NCI-H748 treated with DMSO at 0.1 percent for 48 hours (cell line): ENCODE results near the gene MGAT5.

Experiments
- DNase-seq: peaks from one replicate; lab custom pipeline; 2025; lab: John Stamatoyannopoulos, UW

Gene MGAT5

GRCh38 chr2:134231301-134231964, 22.4 kb upstream of the MGAT5 start:
- DNase-seq, result no peak

- DNase-seq, result no peak
Observed at GRCh38 chr2:134231965-134232340, 21.9 kb upstream of the MGAT5 start.

GRCh38 chr2:134232461-134232860, 21.4 kb upstream of the MGAT5 start:
- DNase-seq, result no peak

DNA sequence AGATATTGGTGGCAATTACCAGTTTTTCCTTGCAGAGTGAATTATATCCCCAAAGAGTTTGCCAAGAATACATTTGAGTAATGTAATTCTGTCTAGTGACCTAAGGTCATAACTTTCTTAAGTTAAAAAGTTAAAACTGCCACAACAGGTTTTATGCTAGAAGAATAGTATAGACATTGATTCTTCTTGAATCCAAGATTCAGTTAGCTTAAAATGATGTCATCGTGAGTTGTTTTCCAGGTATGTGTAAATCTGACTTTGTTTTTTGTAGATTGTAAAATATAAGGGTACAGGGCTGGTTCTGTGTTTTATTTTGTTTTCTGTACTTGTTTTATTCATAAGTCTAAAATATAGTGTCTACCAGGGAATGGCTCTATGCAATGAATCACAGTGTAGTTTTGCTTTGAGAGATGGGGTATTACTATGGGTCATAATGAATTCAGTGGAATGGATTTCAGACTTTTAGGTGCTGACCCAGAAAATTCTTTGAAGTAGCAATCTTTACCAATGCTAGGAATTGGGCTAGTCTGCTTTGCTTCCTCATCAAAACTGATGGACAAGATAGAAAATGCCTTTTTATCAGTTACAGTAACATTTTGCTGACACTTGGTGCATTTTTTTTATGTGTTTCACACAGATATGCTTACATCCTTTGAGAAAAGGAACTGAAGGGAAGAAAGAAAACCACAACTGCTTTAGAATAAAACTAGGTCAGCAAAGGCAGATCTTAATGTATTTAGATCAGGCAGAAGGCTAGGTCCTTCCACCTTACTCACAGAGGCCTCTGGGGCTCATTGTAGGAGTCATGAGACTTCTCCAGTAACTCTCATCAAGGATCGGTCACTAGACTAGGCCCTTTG, 20.8 kb upstream of the MGAT5 start:
- no peak for DNase-seq

DNA sequence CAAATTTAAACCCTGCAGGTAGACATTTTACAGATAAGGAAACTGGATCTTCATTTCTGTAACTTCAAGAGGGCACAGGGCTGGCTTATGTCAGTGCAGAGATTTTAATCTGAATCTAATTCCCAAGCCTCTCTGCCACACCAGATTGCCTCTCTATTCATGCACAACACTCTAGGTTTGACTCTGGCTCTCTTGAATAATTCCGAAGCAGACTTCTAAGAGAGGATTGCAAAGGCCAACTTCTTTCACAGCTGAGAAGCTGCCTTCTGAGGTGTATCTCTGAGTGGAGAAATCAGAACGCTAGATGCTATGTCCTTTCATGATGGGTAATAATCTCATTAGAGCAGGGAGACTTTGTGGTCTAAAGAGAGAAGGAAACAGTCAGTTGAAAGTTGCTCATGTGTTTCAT, 20.1 kb upstream of the MGAT5 start:
- DNase-seq, result no peak

GRCh38 chr2:134234535-134234934, 19.3 kb upstream of the MGAT5 start:
- peak; percentile 35 for DNase-seq

DNA sequence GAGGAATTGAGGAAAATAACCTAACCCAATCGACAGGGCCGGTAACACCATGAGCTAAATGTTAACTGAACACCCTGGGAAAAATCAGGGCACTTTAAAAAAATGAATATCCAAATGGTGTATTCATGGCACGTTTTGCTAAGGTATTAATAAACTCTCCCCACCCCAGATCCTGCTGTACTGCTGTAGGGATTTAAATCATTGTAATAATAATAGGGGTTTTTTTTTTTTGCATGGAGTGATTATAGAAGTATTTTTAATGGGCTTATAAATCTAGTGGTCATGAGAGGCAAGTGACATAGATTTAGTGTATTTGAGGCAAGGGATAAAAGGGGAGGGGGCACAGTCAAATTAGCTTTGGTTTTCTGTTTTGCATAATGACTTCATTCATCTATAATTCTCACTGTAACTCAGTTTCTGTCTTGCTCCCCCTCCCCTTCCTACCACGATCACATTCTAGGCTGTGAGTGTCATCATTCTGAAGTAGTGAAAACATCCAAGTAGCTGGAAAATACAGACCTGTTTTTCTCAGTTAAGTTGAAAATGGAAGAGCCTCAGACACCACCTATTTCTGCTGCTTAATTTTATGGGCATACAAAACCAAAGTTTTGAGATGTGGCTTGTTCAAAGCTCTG, 18.2 kb upstream of the MGAT5 start:
- DNase-seq, result no peak

DNA sequence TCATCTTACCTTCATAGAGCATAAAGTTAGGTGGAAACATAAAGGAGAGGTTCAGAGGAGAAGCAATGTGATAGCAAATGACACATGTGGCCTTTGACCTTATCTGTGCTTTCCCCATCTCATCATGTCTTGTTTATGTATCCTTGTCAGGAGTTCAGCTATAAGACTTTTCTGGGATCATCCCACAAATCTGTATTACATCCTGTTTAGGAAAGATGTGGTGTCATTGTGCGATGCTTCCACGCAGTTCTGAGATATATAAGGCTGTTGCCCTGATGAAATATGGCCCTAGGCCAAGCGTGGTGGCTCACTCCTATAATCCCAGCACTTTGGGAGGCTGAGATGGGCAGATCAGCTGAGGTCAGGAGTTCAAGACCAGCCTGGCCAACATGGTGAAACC, 15.5 kb upstream of the MGAT5 start:
- DNase-seq, result no peak

- no peak for DNase-seq
Observed at GRCh38 chr2:134240061-134240460, 13.8 kb upstream of the MGAT5 start.

GRCh38 chr2:134241911-134242310, 12.0 kb upstream of the MGAT5 start:
- DNase-seq, result no peak

DNA sequence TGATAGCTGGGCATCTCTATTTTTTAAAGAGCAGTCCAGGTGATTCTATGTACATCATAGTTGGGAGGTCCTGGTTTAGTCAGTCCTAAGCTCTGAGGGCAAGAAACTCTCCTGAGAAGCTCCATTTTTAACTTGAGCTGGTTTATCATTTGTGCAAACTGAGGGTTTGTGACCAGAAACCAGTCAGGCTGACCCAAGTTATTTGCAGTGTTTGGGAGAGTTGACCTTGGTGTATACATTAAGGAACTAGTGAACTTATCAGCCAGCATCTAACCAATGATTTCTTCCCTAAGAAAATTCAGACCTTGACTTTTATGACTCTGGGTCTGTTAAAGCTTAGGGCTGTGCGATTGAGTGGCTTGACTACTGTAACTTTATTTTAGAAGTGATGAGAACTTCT, 10.6 kb upstream of the MGAT5 start:
- no peak for DNase-seq

GRCh38 chr2:134244086-134244485, 9.8 kb upstream of the MGAT5 start:
- DNase-seq, result no peak

GRCh38 chr2:134244587-134244986, 9.3 kb upstream of the MGAT5 start:
- DNase-seq, result no peak

DNA sequence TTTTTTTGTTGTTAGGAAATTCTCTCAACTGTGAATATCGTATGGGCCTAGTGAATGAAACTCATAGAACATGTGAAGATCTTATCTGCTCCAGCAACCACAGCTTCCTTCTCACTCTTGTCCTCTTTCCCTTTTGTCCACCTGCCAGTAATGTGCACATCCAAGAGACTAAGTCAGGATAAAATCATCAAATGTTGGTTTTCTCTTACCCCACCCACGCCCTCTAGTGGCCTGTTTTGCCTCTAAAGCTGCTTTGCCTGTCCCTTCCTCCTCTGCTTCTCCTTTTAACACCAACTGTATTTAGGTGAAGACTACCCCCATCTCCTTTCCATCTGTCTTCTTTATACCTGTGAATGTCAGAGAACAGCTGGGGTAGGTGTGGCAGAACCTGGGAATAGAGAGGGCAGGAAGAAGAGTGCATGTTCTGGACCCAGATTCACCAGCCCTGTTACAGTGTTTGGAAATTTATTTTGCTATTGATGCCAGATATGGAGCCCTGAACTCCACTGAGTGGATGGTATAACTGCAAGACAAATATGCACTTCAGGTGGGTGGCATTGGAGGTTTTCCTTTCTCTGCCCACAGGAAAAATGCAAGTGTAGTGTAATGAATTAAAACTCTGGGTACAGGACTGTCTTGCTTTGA, 8.4 kb upstream of the MGAT5 start:
- DNase-seq, result peak; percentile 30

- no peak for DNase-seq
Observed at GRCh38 chr2:134246154-134246874, 7.6 kb upstream of the MGAT5 start.

- DNase-seq, result no peak
Observed at GRCh38 chr2:134247679-134248078, 6.2 kb upstream of the MGAT5 start.

GRCh38 chr2:134248913-134249312, 5.0 kb upstream of the MGAT5 start:
- no peak for DNase-seq

- DNase-seq, result no peak
Observed at GRCh38 chr2:134249755-134250154, 4.1 kb upstream of the MGAT5 start.

DNA sequence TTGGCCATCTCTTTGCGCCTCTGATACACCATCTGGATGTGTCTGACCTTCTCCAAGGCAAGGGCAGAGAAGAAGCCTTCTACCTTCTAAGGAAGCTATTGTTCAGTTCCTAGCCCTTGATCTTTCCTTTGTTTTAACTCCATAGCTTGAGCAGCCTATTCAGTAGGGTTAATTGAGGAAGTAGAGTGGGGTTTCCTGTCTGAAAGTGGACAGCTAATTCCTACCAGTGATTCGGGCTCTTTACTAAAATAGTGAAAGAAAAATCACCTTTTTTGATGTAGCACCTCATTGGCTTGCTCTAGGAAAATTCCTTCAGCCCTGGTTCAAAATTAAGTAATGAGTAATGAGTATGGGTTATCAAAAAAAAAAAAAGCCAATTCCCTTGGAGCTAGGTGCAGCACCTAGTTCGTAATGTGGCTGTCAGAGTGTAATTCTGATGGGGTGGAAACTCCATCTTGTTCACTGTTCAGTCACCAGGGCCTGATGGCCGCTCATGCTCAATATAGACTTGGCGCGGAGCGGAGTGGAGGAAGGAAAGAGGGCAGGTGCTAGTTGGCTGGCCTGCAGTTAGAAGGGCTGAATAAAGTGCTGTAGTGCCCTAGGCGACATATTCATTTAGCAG, 2.9 kb upstream of the MGAT5 start:
- DNase-seq, result no peak

- DNase-seq, result peak; percentile 4
Observed at GRCh38 chr2:134252092-134252750, 1.7 kb upstream of the MGAT5 start.

DNA sequence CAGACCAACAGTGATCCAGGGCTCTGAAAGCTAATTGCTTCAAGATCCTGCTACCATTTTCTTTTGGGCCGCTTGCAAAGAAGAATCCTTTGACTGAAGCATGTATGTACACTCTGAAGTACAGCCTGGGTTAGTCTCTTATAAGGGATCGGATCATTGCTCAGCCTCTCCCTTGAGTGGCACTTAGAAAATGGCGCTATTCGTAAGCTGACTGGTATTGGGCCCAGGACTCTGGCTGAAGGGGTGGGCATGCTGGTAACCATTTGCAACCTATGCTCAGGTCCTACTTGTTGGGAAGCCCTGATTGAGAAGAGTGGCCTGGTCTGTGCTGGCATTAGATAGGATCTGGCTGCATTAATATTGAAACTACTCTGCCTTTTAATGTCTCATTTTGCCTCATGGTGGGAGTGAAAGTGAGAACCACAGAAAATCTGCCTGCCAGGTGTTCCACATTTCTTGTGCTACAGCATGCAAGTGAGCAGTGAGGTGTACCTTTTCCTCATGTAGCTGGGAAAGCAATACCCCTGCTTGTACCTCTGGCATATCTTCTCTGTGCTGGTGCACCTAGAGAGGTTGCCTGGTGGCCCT, 661 bp upstream of the MGAT5 start:
- no peak for DNase-seq
